ENCODE measurements around the gene STRC.
"Not testable (repeated sequence)": the region's sequence is repeated elsewhere in the genome, so short reads cannot be mapped to it uniquely, and the experiment has no call there.

DNA sequence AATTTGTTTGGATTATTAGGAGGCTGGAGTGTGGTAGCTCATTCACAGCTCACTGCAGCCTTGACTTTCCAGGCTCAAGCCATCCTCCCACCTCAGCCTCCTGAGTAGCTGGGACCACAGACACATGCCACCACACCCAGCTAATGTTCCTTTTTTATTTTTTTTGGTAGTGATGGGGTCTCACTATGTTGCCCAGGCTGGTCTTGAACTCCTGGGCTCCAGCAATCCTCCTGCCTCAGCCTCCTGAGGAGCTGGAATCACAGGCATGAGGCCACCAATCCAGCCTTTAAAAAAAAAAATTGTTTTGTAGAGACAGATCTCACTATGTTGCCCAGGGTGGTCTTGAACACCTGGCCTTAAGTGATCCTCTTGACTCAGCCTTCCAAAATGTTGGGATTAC is 8.3 kb upstream of the STRC start:
- not testable (repeated sequence) for TF ChIP-seq POLR2A, CTCF (IDR thresholded peaks at IDR 0.05)

All from testis (tissue), 2 donors.